ENCODE measurements around the gene MYO5B. TPM values are rescaled to one million over a fixed set of nuclear protein-coding genes. Genes with fewer than 3 reads are reported as not detected.

Gene MYO5B
- polyA plus RNA-seq, 1 donor (not counting 4 experiments of a cell fraction or from before 2014, with no cell fraction given): 6.8 TPM

DNA sequence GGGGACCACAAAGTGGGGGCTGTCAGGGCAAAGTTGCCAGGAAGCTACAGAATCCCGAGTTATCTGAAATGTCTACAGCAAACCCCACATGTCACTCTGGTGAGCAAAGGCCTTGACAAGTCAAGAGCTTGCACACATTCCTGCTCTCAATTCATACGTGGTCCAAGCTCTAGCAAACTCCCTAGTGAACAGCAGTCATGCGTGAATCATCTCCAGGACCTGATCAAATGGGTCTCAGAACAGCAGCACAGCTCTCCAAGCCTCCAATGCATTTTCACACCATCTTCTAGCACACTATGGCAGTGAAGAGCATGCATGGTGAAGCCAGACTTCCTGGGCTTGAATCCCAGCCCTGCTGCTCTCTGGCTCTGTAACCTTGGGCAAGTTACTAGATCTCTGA lies 68.5 kb downstream of the MYO5B start:
- no peaks in the 10 kb centered on the region for H3K79me2 ChIP-seq (ENCODE audit: control insufficient read depth, insufficient read depth, low read length)
- no peaks in the 10 kb centered on the region for H3K9me3 ChIP-seq (ENCODE audit: control insufficient read depth, low read depth, low read length)
- H3K27me3 ChIP-seq (ENCODE audit: control insufficient read depth, extremely low read depth, insufficient read depth, low read length): no peaks in the 10 kb centered on the region
- FAIRE-seq: no peak
- no peaks in the 10 kb centered on the region for H3K36me3 ChIP-seq (ENCODE audit: control insufficient read depth in 2 of 2, extremely low read depth in 1 of 2, insufficient read depth in 2 of 2, low read length in 2 of 2)
- no peaks in the 10 kb centered on the region for H3K9me1 ChIP-seq (ENCODE audit: control insufficient read depth, extremely low read depth, insufficient read depth, low read length)
- H3K4me1 ChIP-seq (ENCODE audit: control insufficient read depth, extremely low read depth, insufficient read depth, low read length): no peaks in the 10 kb centered on the region
- H3K27ac ChIP-seq (ENCODE audit: control insufficient read depth, insufficient read depth, low read length): no peak overlapping the region
- no peak overlapping the region for H2AFZ ChIP-seq (ENCODE audit: control insufficient read depth, low read length)
- DNase-seq (ENCODE audit: low read depth, low spot score): no peak
- no peaks in the 10 kb centered on the region for H4K20me1 ChIP-seq (ENCODE audit: control insufficient read depth, extremely low read depth, insufficient read depth, low read length)
- no peak overlapping the region for H3K4me3 ChIP-seq (ENCODE audit: control insufficient read depth in 2 of 3, extremely low read depth in 1 of 3, insufficient read depth in 2 of 3, low read depth in 1 of 3, low read length in 3 of 3)
- H3K4me2 ChIP-seq (ENCODE audit: control insufficient read depth, extremely low read depth, insufficient read depth, low read depth, low read length): no peak overlapping the region
- H3K9ac ChIP-seq (ENCODE audit: control insufficient read depth, extremely low read depth, insufficient read depth, low read length): no peak overlapping the region
- TF ChIP-seq CTCF (optimal IDR thresholded peaks at IDR 0.05 in 1 of 3, IDR thresholded peaks at IDR 0.05 in 1 of 3, conservative IDR thresholded peaks at IDR 0.05 in 1 of 3; ENCODE audit: extremely low read depth in 1 of 3, insufficient read depth in 2 of 3, low read length in 3 of 3): no peak
- TF ChIP-seq EZH2 (IDR thresholded peaks at IDR 0.05; ENCODE audit: low read length): no peak
- dilution Hi-C loops (cut with MboI; ENCODE audit: extremely low pct_ligation_motif_present, low sequenced_read_pairs): no loop called here

DNA sequence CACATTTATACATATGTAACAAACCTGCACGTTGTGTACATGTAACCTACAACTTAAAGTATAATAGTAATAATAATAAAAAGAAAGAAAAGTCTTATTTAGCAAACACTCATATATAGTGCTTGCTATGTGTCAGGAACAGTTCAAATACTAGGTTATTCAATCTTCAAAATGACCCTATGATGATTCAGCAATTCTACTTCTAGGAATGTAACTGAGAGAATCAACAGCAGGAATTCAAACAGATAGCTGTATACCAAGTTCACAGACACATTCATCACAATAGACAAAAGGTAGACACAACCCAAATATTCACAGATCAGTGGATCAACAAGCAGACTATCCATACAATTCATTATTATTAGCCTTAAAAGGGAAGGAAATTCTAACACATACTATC lies 69.5 kb downstream of the MYO5B start:
- dilution Hi-C loops (cut with MboI; ENCODE audit: extremely low pct_ligation_motif_present, low sequenced_read_pairs): no loop called here
- no peak for FAIRE-seq
- DNase-seq (ENCODE audit: low read depth, low spot score): no peak

More for the DNA sequence above, 69.5 kb downstream of the MYO5B start:
- H3K4me2 ChIP-seq (ENCODE audit: control insufficient read depth, extremely low read depth, insufficient read depth, low read depth, low read length): no peak overlapping the region
- H3K27ac ChIP-seq (ENCODE audit: control insufficient read depth, insufficient read depth, low read length): no peak overlapping the region
- H3K4me1 ChIP-seq (ENCODE audit: control insufficient read depth, extremely low read depth, insufficient read depth, low read length): no peaks in the 10 kb centered on the region
- no peaks in the 10 kb centered on the region for H3K27me3 ChIP-seq (ENCODE audit: control insufficient read depth, extremely low read depth, insufficient read depth, low read length)
- TF ChIP-seq CTCF (optimal IDR thresholded peaks at IDR 0.05 in 1 of 3, IDR thresholded peaks at IDR 0.05 in 1 of 3, conservative IDR thresholded peaks at IDR 0.05 in 1 of 3; ENCODE audit: extremely low read depth in 1 of 3, insufficient read depth in 2 of 3, low read length in 3 of 3) (no peak), EZH2 (IDR thresholded peaks at IDR 0.05; ENCODE audit: low read length) (no peak)
- H4K20me1 ChIP-seq (ENCODE audit: control insufficient read depth, extremely low read depth, insufficient read depth, low read length): no peaks in the 10 kb centered on the region
- no peaks in the 10 kb centered on the region for H3K79me2 ChIP-seq (ENCODE audit: control insufficient read depth, insufficient read depth, low read length)
- H3K36me3 ChIP-seq (ENCODE audit: control insufficient read depth in 2 of 2, extremely low read depth in 1 of 2, insufficient read depth in 2 of 2, low read length in 2 of 2): no peaks in the 10 kb centered on the region
- no peaks in the 10 kb centered on the region for H3K9me1 ChIP-seq (ENCODE audit: control insufficient read depth, extremely low read depth, insufficient read depth, low read length)
- no peak overlapping the region for H2AFZ ChIP-seq (ENCODE audit: control insufficient read depth, low read length)
- no peak overlapping the region for H3K4me3 ChIP-seq (ENCODE audit: control insufficient read depth in 2 of 3, extremely low read depth in 1 of 3, insufficient read depth in 2 of 3, low read depth in 1 of 3, low read length in 3 of 3)
- H3K9ac ChIP-seq (ENCODE audit: control insufficient read depth, extremely low read depth, insufficient read depth, low read length): no peak overlapping the region
- no peaks in the 10 kb centered on the region for H3K9me3 ChIP-seq (ENCODE audit: control insufficient read depth, low read depth, low read length)

All from keratinocyte (primary cell).